GM21381 (cell line): Measurements from ENCODE around the gene OSER1.
"Not testable (repeated sequence)": the region's sequence is repeated elsewhere in the genome, so short reads cannot be mapped to it uniquely, and the experiment has no call there.

Experiments used
- ATAC-seq: cut with Tn5 transposase; IDR thresholded peaks from one replicate; pipeline ENCODE4 v1.9.1; 2021; ENCODE audit warnings: mild to moderate bottlenecking, moderate library complexity; ENCODE audit not compliant: unreplicated experiment

OSER1 gene

DNA sequence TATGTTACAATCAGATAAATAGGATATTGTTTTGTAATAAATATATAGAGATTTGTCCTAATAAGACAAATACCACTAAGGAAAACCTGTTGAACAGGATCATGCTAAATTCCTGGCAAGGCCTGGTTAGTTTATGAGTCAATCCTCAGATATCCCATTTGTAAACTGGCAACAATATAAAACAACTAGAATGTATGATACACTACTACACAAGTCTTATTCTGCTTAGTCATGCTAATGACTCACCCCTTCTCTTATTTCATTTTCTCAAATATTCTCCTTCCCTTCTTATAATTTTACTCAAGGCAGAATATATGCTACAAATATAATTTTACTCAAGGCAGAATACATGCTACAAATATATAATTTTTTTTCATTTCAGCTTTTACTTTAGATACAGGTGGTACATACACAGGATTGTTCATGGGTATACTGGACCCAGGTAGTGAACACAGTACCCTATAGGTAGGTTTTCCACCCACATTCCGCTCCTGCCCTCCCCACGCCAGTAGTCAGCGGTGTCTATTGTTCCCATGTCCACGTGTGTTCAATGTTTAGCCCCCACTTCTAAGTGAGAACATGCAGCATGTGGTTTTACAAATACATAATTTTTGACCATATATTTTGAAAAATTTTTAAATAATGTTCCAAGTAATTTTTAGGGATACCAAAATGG, 6.3 kb downstream of the OSER1 start:
- ATAC-seq, result no peak

DNA sequence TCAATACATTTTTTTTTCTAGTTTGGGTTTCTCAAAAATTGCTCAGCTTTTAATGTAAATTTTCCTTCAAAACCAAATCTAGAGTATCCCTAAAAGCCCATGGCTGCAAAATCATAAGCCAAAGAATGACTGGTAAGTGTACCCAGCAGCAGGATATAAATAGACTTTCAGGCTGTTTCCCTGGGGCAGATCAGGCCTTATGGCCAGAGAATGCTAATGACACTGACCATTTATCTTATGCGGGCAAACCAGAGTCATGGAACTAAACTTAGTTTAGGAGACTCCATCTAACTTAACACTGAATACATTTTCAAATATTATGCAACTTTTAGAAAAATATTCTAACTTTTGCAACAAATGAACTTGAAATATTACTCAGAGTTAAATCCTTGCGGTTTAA, 7.4 kb downstream of the OSER1 start:
- no peak for ATAC-seq

GRCh38 chr20:44200983-44201382, 9.6 kb downstream of the OSER1 start:
- no peak for ATAC-seq

GRCh38 chr20:44200371-44200770, 10.2 kb downstream of the OSER1 start:
- no peak for ATAC-seq

DNA sequence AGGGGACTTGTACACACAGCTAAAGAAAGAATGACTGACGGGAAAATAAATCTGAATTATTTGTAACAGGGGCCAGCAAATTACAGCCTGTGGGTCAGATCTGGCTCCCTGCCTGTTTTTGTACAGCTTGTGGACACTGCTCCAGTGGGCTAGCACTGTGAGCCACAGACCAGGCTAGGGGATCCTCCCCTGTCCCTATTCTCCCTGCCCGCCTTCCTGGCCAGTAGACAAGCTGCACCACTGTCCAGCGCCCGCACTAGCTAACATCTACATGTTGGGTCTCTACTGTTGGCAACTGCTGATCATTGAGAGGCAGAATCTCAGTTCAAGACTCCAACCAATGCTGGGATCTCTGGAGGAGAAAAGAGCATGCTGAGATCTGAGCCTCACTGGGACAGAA, 10.7 kb downstream of the OSER1 start:
- ATAC-seq, result no peak

DNA sequence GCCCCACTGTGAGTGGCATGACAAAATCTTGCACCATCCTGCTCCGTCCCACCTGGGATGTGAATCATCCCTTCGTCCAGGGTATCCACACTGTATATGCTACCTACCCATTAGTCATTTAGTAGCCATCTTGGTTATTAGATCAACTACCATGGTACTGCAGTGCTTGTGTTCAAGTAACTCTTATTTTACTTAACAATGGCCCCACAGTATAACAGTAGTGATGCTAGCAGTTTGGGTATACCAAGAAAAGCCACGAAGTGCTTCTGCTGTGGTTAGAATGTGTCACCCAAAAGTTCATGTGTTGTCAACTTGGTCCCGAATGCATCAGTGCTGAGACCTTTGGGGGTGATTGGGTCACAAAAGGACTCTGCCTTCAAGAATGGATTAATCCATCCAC, 11.7 kb downstream of the OSER1 start:
- no peak for ATAC-seq

- ATAC-seq, result no peak
These were observed 14.3 kb downstream of the OSER1 start for GRCh38 chr20:44196271-44196670.

DNA sequence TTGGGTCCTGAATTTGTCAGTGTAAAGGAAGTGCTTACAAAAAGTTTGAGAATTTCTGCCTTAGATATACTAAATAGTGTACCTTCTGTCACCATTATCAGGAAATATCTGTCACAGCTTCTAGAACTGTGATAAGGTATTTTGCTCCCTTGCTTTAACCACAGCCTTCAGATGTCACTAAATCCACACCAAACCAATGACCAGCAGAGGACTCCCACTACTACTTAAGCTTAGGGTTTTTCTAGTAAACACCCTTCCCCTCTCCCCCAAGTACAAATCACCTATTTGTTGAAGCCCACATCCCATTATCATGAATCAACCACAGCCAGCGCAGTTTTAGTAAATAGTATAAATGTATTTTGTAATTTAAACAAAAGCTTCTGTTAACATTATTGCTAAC, 15.0 kb downstream of the OSER1 start:
- ATAC-seq, result no peak

GRCh38 chr20:44193801-44194200, 16.8 kb downstream of the OSER1 start:
- no peak for ATAC-seq

DNA sequence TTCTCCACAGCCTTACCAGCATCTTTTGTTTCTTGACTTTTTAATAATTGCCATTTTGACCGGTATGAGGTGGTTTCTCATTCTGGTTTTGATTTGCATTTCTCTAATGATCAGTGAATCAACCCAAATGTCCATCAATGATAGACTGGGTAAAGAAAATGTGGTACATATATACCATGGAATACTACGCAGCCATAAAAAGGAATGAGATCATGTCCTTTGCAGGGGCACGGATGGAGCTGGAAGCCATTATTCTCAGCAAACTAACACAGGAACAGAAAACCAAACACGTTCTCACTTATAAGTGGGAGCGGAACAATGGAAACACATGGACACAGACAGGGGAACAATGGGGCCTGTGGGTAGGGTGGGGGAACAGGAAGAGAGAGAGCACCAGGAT, 18.9 kb downstream of the OSER1 start:
- not testable (repeated sequence) for ATAC-seq

GRCh38 chr20:44190197-44190852, 20.2 kb downstream of the OSER1 start:
- not testable (repeated sequence) for ATAC-seq

- ATAC-seq, result no peak
These were observed 21.8 kb downstream of the OSER1 start for GRCh38 chr20:44188752-44189151.

GRCh38 chr20:44187772-44188709, 22.5 kb downstream of the OSER1 start:
- ATAC-seq, result no peak

- ATAC-seq, result no peak
These were observed 23.4 kb downstream of the OSER1 start, which contains the start of gene JPH2 for GRCh38 chr20:44187054-44187771. JPH2 (minus strand) TSS chr20:44187188; CDS start chr20:44186705, 483 bp downstream.

- ATAC-seq, result no peak
These were observed 23.9 kb downstream of the OSER1 start for GRCh38 chr20:44186674-44187053.

DNA sequence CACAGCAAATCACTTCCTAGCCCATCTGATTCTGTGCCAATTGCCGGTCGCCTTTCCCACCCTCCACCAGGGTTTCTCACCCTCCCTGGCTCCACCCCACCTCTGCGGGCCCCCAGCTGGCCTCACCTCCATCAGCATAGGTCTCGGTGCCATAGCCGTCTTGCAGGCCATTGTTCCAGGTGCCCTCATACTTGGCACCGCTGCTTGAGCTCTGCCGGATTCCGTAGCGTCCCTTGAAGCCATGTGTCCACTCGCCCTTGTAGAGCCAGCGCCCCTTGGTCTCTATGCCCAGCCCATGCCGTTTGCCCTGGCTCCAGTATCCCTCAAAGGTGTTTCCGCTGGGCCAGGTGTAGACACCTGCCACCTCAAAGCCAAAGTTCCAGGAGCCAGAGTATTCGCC, 24.4 kb downstream of the OSER1 start:
- ATAC-seq, result no peak

DNA sequence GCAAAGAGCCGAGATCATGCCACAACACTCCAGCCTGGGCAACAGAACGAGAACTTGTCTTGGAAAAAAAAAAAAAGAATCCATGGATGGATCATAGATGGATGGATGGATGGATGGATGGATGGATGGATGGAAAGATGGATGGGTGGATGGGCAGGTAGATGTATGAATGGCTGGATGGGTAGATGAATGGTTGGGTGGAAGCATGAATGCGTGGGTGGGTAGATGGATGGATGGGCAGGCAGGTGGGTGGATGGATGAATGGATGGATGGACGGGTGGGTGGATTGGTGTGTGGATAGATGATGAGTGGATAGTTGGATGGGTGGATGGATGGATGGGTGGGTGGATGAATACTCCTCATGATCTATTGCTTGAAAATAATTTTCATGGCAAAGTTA, 25.0 kb downstream of the OSER1 start:
- no peak for ATAC-seq

DNA sequence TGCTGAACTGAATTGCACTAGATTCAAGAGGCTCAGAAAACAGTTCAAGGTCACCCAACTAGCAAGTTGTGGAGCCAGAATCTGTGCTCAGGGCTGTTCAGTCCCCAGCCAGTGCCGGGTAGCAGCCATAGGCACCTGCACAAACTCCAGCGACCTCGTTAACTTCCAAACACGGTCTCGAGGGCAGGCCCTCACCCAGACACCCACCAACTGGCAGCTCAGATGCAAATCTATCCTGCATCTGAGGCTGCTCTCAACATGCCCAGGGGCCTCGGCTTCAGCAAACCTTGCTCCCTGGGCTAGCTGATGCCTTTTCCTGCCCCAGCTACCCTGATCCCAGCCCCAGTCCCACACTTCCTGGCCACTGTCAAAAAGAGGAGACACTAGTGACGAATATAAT, 27.3 kb downstream of the OSER1 start:
- no peak for ATAC-seq

DNA sequence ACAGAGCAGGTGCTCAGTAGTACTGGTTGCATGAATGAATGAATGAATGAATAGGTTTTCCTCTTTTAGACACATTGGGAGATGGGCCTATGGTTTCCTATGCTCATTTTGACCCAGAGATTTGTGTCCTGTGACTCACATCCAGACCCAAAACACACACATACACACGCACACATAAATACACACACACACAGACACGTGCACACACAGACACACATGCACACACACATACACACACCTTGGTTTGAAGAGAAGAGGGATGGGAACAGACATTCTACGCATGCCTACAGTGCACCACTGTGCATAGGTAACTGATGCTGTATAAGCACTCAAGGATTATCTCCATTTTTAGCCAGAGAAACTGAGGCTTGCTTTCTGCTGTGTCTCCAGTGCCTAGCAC, 27.7 kb downstream of the OSER1 start:
- no peak for ATAC-seq

DNA sequence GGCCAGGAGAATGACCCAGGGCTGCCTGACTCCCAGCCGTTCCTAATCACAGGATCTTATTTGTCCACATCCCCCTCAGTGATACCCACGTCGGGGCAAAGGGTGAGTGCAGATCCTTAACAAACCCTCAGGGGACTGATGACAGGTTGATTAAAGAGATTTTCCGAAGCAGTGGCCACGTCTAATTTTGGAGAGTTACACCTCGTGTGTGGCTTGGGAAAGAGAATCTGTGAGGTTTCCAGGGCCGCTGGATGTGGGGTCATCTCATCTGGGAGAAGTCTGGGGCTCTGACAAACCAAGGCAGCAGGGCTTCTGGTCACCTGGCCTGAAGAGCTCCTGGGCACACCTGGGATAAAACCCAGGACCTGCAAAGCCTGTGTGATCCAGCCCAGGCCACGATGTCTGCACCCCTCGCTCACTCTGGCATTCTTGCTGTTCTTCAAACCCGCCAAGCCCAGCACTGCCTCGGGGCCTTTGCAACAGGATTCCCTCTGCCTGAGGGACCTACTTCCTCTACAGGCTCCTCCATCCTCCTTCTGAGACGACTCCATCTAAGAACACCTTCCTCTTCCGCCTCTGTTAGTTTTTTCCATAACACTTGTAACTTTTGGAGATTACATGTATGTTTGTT, 28.3 kb downstream of the OSER1 start:
- no peak for ATAC-seq

GRCh38 chr20:44181611-44182010, 29.0 kb downstream of the OSER1 start:
- ATAC-seq, result no peak
